ENCODE results near the gene ADARB2.

Gene ADARB2

DNA sequence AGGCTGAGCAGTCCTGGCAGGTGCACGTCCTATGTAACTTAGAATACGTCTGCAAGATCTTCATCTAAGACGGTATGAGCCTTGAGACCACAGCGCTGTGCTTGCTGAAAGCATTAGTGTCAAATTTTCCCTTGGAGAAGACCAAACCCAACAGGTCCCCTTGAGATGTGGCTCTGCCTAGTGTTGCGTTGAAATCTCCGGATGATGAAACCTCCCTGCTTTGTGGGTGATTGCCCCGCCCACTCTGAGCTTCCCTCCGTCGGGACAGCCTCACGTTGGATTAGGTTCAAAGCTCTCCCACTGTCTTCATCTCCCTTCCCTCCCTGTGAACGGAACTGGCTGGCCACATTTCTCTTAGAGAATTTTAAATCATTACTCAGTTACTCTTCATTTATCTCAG, 102.0 kb downstream of the ADARB2 start:
- H3K27ac ChIP-seq: no peak overlapping the region
- H3K4me3 ChIP-seq (ENCODE audit: low read depth in 1 of 2, low read length in 1 of 2): no peak overlapping the region
- no peaks in the 10 kb centered on the region for H3K9me3 ChIP-seq
- TF ChIP-seq, protein P1, sequence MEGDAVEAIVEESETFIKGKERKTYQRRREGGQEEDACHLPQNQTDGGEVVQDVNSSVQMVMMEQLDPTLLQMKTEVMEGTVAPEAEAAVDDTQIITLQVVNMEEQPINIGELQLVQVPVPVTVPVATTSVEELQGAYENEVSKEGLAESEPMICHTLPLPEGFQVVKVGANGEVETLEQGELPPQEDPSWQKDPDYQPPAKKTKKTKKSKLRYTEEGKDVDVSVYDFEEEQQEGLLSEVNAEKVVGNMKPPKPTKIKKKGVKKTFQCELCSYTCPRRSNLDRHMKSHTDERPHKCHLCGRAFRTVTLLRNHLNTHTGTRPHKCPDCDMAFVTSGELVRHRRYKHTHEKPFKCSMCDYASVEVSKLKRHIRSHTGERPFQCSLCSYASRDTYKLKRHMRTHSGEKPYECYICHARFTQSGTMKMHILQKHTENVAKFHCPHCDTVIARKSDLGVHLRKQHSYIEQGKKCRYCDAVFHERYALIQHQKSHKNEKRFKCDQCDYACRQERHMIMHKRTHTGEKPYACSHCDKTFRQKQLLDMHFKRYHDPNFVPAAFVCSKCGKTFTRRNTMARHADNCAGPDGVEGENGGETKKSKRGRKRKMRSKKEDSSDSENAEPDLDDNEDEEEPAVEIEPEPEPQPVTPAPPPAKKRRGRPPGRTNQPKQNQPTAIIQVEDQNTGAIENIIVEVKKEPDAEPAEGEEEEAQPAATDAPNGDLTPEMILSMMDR (IDR thresholded peaks at IDR 0.05): no peak
- no peaks in the 10 kb centered on the region for H3K36me3 ChIP-seq
- no peaks in the 10 kb centered on the region for H3K27me3 ChIP-seq
- H3K4me1 ChIP-seq (ENCODE audit: control insufficient read depth in 1 of 2, insufficient read depth in 1 of 2, low read depth in 1 of 2, low read length in 1 of 2): no peaks in the 10 kb centered on the region

DNA sequence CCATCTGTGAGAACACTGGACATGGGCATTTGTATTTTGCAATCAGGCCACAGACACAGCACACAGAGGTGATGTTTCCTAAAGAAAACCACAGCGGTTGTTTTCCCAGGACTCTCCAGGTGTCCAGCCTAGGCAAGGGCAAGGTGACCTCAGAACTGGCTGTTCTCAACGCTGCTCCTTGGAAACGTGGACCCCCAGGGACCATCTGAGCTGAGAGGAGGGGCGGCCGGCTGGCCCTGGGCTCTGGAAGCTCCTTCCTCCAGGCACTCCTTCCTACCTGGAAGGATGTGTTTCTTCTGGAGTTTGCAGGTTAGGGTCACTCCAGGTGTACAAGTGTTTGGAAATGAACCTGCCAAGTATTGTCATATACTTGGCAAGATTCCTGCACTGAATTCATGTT, 103.1 kb downstream of the ADARB2 start:
- Histone ChIP-seq H3K36me3 (no peaks in the 10 kb centered on the region), H3K9me3 (no peaks in the 10 kb centered on the region), H3K4me1 (ENCODE audit: control insufficient read depth in 1 of 2, insufficient read depth in 1 of 2, low read depth in 1 of 2, low read length in 1 of 2) (no peaks in the 10 kb centered on the region), H3K4me3 (ENCODE audit: low read depth in 1 of 2, low read length in 1 of 2) (no peak overlapping the region), H3K27me3 (no peaks in the 10 kb centered on the region), H3K27ac (no peak overlapping the region)
- TF ChIP-seq, protein P1 (IDR thresholded peaks at IDR 0.05): no peak

DNA sequence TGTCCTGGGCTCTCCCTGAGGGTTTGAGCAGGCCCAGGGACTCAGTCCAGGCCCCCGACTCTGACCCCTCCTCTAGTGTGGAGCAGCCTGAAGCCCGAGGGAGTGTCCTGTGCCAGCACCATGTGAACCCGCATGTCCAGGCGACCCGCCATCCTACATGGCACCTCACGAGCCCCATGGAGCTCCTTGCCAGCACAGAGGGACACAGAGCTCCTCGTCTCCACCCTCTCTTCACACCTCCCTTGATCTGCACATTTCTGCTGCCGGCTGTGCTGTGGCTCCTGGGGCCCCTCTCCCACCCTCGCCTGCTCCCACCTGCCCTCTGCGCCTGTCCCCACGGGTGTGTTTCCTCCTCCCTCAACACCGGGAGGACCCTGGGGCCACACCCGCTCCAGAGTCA, 103.5 kb downstream of the ADARB2 start:
- Histone ChIP-seq H3K4me1 (ENCODE audit: control insufficient read depth in 1 of 2, insufficient read depth in 1 of 2, low read depth in 1 of 2, low read length in 1 of 2) (no peaks in the 10 kb centered on the region), H3K36me3 (no peaks in the 10 kb centered on the region), H3K27ac (no peak overlapping the region), H3K27me3 (no peaks in the 10 kb centered on the region), H3K9me3 (no peaks in the 10 kb centered on the region), H3K4me3 (ENCODE audit: low read depth in 1 of 2, low read length in 1 of 2) (no peak overlapping the region)
- TF ChIP-seq, protein P1 (IDR thresholded peaks at IDR 0.05): no peak

DNA sequence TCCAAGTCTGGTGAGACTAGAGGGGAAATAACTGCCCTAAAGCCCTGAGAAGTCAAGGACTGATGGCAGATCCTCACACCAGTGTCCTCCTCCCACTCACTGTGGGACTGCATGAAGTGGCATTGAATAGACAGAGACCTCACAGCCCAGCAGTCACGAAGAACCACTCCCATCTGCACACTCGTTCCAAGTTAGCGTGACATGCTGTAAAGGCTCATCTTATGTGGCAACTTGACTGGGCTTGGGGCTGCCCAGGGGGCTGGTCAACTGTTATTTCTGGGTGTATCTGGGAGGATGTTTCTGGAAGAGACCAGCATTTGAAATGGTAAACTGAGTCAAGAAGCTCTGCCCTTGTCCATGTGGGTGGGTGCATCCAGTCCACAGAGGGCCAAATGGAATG, 104.7 kb downstream of the ADARB2 start:
- TF ChIP-seq, protein P1 (IDR thresholded peaks at IDR 0.05): no peak
- no peaks in the 10 kb centered on the region for H3K9me3 ChIP-seq

DNA sequence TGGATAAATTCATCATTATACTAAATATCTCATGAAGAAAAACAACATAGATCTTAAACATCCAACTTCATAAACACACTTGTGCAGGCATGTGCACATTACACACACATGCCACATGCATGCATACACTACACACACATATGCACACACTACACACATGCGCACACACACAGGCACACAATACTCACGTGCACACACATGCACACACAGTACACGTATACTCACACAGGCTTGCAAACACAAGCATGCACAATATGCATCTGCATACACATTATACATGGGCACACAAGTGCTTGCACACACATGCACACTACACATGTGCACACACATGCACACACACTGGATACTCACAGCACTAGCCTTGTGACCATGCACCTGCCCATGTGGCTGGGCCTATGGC, 105.2 kb downstream of the ADARB2 start:
- Histone ChIP-seq H3K4me1 (ENCODE audit: control insufficient read depth in 1 of 2, insufficient read depth in 1 of 2, low read depth in 1 of 2, low read length in 1 of 2) (no peaks in the 10 kb centered on the region), H3K9me3 (no peaks in the 10 kb centered on the region), H3K36me3 (no peaks in the 10 kb centered on the region), H3K27me3 (no peaks in the 10 kb centered on the region), H3K27ac (no peak overlapping the region), H3K4me3 (ENCODE audit: low read depth in 1 of 2, low read length in 1 of 2) (no peak overlapping the region)
- TF ChIP-seq, protein P1 (IDR thresholded peaks at IDR 0.05): no peak

More for the DNA sequence above, 104.7 kb downstream of the ADARB2 start:
- H3K4me3 ChIP-seq (ENCODE audit: low read depth in 1 of 2, low read length in 1 of 2): no peak overlapping the region
- H3K36me3 ChIP-seq: no peaks in the 10 kb centered on the region
- no peaks in the 10 kb centered on the region for H3K4me1 ChIP-seq (ENCODE audit: control insufficient read depth in 1 of 2, insufficient read depth in 1 of 2, low read depth in 1 of 2, low read length in 1 of 2)
- no peak overlapping the region for H3K27ac ChIP-seq
- H3K27me3 ChIP-seq: no peaks in the 10 kb centered on the region

DNA sequence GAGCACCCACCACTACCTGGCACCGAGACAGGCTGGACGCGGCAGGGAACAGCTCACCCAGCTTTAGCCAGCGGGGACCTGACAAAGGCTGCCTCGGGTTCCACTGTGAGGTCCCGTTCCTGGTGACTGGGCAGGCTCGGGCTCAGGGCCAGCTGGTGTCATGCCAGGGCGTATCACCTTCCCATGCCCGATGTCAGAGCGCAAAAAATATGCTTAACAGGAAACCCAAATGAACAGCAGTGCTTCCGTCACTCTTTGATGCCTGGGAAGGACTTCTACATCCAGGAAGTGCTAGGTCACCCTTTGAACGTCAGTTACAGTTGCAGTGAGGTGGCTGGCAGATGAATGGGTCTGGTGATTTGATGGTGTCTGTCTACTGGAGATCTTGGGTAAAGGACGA, 106.0 kb downstream of the ADARB2 start:
- Histone ChIP-seq H3K4me1 (ENCODE audit: control insufficient read depth in 1 of 2, insufficient read depth in 1 of 2, low read depth in 1 of 2, low read length in 1 of 2) (no peaks in the 10 kb centered on the region), H3K9me3 (no peaks in the 10 kb centered on the region)

More for the DNA sequence above, 106.0 kb downstream of the ADARB2 start:
- no peaks in the 10 kb centered on the region for H3K27me3 ChIP-seq
- no peak overlapping the region for H3K4me3 ChIP-seq (ENCODE audit: low read depth in 1 of 2, low read length in 1 of 2)
- no peak overlapping the region for H3K27ac ChIP-seq
- TF ChIP-seq, protein P1 (IDR thresholded peaks at IDR 0.05): no peak
- H3K36me3 ChIP-seq: no peaks in the 10 kb centered on the region
